ENCODE measurements around the gene JARID2. TPM values are rescaled to one million over a fixed set of nuclear protein-coding genes. Genes with fewer than 3 reads are reported as not detected.
A peak's percentile ranks its signal among the peaks of the same experiment; 100 is the strongest.

Gene JARID2
- total and polyA plus RNA-seq, 8 donors, result 2.4 to 6.7 (median 3.7) TPM

DNA sequence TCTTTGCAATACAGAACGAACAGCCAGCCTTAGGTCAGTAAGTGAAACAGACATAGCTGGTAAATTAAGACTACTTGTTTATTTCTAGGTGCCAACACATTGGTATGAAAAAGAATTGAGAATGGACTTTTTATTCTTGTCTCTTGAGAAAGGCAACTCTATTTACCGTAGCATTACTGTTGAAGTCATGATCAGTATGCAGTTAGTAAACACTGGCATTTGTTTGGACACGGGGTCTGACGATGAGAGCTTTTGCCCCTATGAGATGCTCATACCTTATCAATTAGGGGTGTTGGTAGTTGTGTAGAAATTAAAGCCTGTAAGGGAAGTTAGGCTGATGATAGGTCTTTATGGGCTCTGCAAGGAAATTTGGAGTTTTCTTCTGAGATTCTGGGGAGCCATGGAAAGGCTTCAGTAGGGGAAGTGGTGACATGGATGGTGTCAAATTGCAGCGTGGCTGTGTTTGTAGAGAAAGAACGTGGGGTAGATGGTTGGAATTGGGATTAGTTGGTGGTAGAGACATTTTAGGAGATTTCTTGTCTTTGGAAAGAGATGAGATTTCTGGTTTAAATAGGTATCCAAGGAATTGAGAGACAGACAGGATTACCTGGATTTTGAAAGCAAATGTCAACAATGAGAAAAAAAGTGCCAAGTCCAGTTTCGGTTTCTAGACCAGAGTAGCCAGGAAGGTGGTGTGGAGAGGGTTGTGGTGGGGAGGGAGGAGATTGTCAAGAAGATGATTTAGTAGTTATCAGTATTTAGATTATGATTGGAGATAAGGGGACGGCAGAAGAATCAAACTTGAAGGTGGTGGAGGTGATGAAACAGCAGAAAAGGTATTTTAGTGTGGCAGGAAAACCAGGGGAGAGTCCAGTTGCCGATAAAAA lies 116.6 kb downstream of the JARID2 start:
- peak; percentile 35 to 56 (median 46) for ATAC-seq
- Histone ChIP-seq H3K27ac (peak overlapping the region in 2 of 4 donors; percentile 22 to 35), H3K36me3 (no peaks in the 10 kb centered on the region), H3K9me3 (no peaks in the 10 kb centered on the region), H3K4me1 (peaks cover 31 to 44% (median 41%) of the 10 kb centered on the region in 3 donors), H3K27me3 (no peaks in the 10 kb centered on the region), H3K4me3 (peak overlapping the region in 1 of 4 donors; percentile 6)
- intact Hi-C loops (cut with DNase I), result no loop called here
- no peak for DNase-seq
- WGBS, 2 donors, result 44 to 50% methylated on average over 9 of the region's 9 CpGs
- TF ChIP-seq, protein P1, sequence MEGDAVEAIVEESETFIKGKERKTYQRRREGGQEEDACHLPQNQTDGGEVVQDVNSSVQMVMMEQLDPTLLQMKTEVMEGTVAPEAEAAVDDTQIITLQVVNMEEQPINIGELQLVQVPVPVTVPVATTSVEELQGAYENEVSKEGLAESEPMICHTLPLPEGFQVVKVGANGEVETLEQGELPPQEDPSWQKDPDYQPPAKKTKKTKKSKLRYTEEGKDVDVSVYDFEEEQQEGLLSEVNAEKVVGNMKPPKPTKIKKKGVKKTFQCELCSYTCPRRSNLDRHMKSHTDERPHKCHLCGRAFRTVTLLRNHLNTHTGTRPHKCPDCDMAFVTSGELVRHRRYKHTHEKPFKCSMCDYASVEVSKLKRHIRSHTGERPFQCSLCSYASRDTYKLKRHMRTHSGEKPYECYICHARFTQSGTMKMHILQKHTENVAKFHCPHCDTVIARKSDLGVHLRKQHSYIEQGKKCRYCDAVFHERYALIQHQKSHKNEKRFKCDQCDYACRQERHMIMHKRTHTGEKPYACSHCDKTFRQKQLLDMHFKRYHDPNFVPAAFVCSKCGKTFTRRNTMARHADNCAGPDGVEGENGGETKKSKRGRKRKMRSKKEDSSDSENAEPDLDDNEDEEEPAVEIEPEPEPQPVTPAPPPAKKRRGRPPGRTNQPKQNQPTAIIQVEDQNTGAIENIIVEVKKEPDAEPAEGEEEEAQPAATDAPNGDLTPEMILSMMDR (IDR thresholded peaks at IDR 0.05), result no peak
- FAIRE-seq, result no peak

DNA sequence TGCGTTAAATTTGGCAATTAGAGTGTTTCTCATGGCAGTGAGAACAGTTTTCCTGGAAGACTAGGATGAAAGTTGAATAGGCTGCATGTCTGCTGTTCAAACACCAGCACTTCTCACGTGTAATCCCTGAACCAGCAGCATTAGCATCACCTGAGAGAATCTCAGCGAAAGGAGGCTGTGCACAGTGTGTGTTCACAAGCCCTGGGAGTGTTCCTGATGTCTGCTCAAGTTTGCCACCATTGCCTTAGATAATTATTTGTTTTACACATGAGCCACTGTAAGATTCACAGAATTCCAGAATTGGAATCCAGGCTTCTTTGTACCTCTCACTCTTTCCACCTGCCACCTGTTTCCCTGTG lies 117.3 kb downstream of the JARID2 start:
- ATAC-seq, result peak; percentile 39 to 52 (median 44)
- no peak for FAIRE-seq
- peaks cover 31 to 45% (median 44%) of the 10 kb centered on the region in 3 donors for H3K4me1 ChIP-seq
- peak in 1 of 6 donors; percentile 18 for DNase-seq
- TF ChIP-seq, protein P1 (IDR thresholded peaks at IDR 0.05), result no peak
- 29 to 35% methylated on average over 3 of the region's 3 CpGs for WGBS, 2 donors
- intact Hi-C loops (cut with DNase I), result no loop called here
- H3K36me3 ChIP-seq, result no peaks in the 10 kb centered on the region
- no peaks in the 10 kb centered on the region for H3K9me3 ChIP-seq
- H3K4me3 ChIP-seq, result peak overlapping the region in 1 of 4 donors; percentile 6
- peak overlapping the region in 3 of 4 donors; percentile 13 to 35 (median 16) for H3K27ac ChIP-seq
- H3K27me3 ChIP-seq, result no peaks in the 10 kb centered on the region

DNA sequence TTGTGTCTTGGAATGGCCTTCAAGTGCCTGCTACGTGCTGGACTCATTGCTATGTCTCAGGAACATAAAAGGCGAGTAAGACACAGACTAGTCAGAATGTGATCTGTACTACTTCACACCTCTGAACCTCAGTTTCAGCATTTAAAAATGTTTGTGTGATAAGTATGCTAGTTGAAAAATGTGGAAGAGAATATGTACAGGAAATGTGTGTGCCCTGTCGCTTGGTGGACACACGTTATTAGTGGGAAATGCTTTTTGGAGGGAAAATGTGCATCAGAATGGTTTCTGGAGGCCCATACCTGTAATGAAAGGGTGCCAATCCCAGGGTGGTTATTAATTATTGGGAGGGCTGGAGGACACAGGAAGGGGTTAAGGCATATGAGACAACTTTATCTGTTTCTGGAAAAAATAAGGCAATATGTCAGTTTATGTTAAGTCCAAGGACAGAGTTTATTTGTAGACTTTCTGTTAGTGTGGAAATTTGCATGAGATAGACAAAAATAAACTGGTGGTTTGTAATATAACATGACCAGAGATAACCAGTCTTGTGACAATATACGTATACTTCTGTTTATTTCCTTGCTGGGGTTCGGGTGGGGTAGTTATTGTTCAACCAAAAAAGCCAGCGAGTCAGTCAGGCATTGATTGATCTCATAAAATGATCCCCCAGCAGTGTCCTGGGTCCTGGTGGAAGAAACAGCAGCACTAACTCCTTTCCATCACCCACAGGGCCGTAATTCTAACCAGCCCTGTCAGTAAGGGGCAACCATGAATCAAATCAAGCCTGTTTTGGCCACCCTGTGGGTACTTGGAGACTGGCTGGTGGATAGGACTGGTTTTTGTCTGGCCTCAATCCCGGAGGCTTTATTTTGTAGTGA lies 117.9 kb downstream of the JARID2 start:
- H3K27ac ChIP-seq, result peak overlapping the region in 3 of 4 donors; percentile 13 to 35 (median 22)
- peak in 3 of 4 donors; percentile 23 to 45 (median 40) for ATAC-seq

DNA sequence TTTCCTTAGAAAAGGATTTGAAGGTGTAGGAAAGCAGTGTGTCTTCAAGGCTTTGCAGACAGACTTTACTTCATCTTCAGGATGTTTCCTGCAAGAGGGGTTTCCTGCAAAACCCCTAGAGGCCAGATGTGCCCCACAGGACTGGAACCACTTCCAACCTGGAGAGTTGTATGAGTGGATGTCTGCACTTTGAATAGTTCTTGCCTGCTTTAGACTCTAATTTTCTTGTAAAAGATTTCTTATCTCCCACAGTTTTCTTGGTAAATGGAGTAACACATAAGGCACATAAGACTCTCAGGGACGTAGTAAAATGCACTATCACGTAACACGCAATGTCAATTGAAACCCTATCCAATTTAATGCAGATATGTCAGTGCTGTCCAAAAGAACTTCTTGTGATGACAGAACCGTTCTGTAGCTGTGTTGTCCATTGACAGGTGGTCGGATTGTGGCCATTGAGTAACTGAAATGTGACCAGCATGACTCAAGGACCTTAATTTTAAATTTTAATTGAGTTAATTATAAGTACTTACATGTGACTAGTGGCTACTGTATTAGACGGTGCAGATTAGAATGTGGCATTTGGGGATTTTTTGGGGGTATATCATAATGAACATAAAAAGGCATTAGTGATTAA lies 118.7 kb downstream of the JARID2 start:
- no peak for FAIRE-seq
- TF ChIP-seq, protein P1 (IDR thresholded peaks at IDR 0.05), result no peak

More for the DNA sequence above, 117.9 kb downstream of the JARID2 start:
- Histone ChIP-seq H3K9me3 (no peaks in the 10 kb centered on the region), H3K4me1 (peaks cover 31 to 45% (median 44%) of the 10 kb centered on the region in 3 donors), H3K4me3 (no peak overlapping the region), H3K36me3 (no peaks in the 10 kb centered on the region), H3K27me3 (no peaks in the 10 kb centered on the region)
- WGBS, 2 donors, result 34 to 43% methylated on average over 9 of the region's 9 CpGs
- FAIRE-seq, result no peak
- DNase-seq, result no peak
- intact Hi-C loops (cut with DNase I), result no loop called here
- TF ChIP-seq, protein P1 (IDR thresholded peaks at IDR 0.05), result no peak

More for the DNA sequence above, 118.7 kb downstream of the JARID2 start:
- H3K4me3 ChIP-seq, result no peak overlapping the region
- WGBS, 2 donors, result 67 to 75% methylated on average over 6 of the region's 6 CpGs
- no peaks in the 10 kb centered on the region for H3K9me3 ChIP-seq
- DNase-seq (no peak), ATAC-seq (peak in 1 of 4 donors; percentile 2)
- H3K4me1 ChIP-seq, result peaks cover 31 to 45% (median 44%) of the 10 kb centered on the region in 3 donors
- H3K27me3 ChIP-seq, result no peaks in the 10 kb centered on the region
- intact Hi-C loops (cut with DNase I), result no loop called here
- no peaks in the 10 kb centered on the region for H3K36me3 ChIP-seq
- peak overlapping the region in 3 of 4 donors; percentile 4 to 22 (median 10) for H3K27ac ChIP-seq

Data from pancreas (tissue), 10 donors.